Retinal pigment epithelial cell (primary cell): ENCODE data around the gene KIRREL1.

Source experiments
- DNase-seq: peaks from one replicate; pipeline ENCODE4 v3.0.0-alpha.2; 2010; ENCODE audit warnings: low read depth
- H3K4me3 ChIP-seq: 2 replicates; pipeline ENCODE4 v1.5.1; 2011; ENCODE audit warnings: mild to moderate bottlenecking, low read length, control low read depth, moderate library complexity
- CTCF ChIP-seq: conservative IDR thresholded peaks from 2 replicates; pipeline ENCODE4 v1.5.1; 2011; ENCODE audit warnings: low read depth, low read length, control low read depth, inconsistent platforms

The KIRREL1 gene

DNA sequence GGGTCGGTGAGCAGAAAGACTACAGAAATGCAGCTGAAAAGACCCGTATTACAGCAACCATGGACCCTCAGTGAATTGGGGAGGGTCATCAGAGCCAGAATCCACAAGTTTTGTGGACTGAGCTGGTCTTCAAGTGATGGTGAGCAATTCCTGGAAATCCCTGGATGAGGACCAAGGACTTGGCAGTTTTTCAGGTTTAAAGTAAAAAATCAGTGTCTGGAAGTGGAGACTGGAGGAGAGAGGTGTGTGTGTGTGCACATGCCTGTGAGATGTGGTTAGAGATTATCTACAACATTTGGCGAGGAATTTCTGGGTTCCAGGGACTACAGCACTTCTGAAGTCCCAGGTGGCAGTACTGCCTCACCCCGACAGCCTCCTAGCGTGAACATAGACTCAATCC lies 56.4 kb downstream of the KIRREL1 start:
- DNase-seq, result no peak
- no peak overlapping the region for H3K4me3 ChIP-seq
- no peak for TF ChIP-seq CTCF

DNA sequence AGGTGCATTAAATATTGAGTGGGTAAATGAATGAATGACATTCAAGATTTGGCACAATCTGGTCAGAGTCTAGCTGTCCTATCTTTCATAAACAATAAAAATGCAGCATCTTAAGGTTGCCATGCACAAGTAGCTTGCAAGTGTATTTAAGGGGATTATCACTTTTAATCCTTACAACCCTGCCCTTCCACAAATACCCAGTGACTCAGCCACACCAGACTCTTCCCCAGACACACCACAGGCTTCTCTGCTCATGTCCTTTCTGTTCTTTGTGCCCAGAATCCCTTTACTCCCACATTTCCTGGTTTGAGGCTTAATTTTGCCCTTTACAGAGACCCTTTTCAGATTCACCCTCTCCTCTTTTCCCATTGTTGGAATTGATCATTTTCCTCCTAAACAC lies 59.8 kb downstream of the KIRREL1 start:
- no peak for TF ChIP-seq CTCF

GRCh38 chr1:158054721-158055120 lies 61.3 kb downstream of the KIRREL1 start:
- DNase-seq, result no peak
- H3K4me3 ChIP-seq, result no peak overlapping the region
- TF ChIP-seq CTCF, result no peak

More for the DNA sequence above, 59.8 kb downstream of the KIRREL1 start:
- no peak overlapping the region for H3K4me3 ChIP-seq
- peak; percentile 89 for DNase-seq

GRCh38 chr1:158055854-158056253 lies 62.4 kb downstream of the KIRREL1 start:
- no peak overlapping the region for H3K4me3 ChIP-seq
- TF ChIP-seq CTCF, result no peak

DNA sequence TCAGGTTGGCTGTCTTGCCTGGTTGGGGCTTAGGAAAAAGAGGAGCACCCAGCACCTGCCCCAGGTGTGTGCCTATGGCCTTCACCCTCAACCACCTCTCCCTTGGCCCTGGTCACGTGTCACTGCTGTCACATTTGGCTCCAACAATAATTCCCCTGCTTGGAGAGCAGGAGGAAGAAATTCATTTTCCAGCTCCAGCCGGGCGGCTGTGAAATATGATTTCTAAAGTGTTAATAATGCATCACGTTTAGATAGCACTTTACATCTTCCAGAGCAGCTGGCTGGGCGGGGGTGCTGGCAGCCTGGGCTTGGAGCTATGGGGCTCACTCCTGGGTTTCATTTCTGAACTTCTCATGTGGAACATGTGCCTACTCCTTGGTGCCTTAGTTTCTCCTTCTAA lies 63.1 kb downstream of the KIRREL1 start:
- no peak for TF ChIP-seq CTCF

More at GRCh38 chr1:158055854-158056253, 62.4 kb downstream of the KIRREL1 start:
- no peak for DNase-seq

GRCh38 chr1:158058237-158058985 lies 65.0 kb downstream of the KIRREL1 start:
- no peak overlapping the region for H3K4me3 ChIP-seq
- TF ChIP-seq CTCF, result no peak
- DNase-seq, result no peak

More for the DNA sequence above, 63.1 kb downstream of the KIRREL1 start:
- DNase-seq, result no peak
- H3K4me3 ChIP-seq, result no peak overlapping the region

GRCh38 chr1:158059984-158060383 lies 66.5 kb downstream of the KIRREL1 start:
- TF ChIP-seq CTCF, result no peak
- DNase-seq, result no peak
- no peak overlapping the region for H3K4me3 ChIP-seq
